Measurements from ENCODE around the gene MC1R. TPM values are rescaled to one million over a fixed set of nuclear protein-coding genes. Genes with fewer than 3 reads are reported as not detected.

The MC1R gene
- total and polyA plus RNA-seq, 2 of the 8 experiments (the other 6 are each of a cell fraction or from before 2014, with no cell fraction given): 2.2 to 2.9 TPM

- no peak overlapping the region for H2BK12ac ChIP-seq (ENCODE audit: low read depth, low read length)
- no peak overlapping the region for H2AK5ac ChIP-seq (ENCODE audit: low read depth, low read length)
- no peak overlapping the region for H3K23ac ChIP-seq (ENCODE audit: insufficient read length)
- no peak overlapping the region for H3K4me2 ChIP-seq (ENCODE audit: insufficient read depth in 1 of 2, low read depth in 2 of 2, low read length in 2 of 2)
- no peak overlapping the region for H3K9ac ChIP-seq (replicated peaks in 1 of 4; ENCODE audit: extremely low read depth in 1 of 4, low read depth in 3 of 4, low read length in 3 of 4)
- no peaks in the 10 kb centered on the region for H3K4me1 ChIP-seq (replicated peaks in 1 of 4; ENCODE audit: control insufficient read depth in 3 of 4, insufficient read depth in 4 of 4, low read length in 3 of 4)
- peaks cover 1 to 5% of the 10 kb centered on the region in 2 experiments; a peak in 1 of 4 replicates for H3K9me3 ChIP-seq (ENCODE audit: insufficient read depth in 2 of 2, low read depth in 1 of 2, low read length in 1 of 2)
- no peak overlapping the region for H3K14ac ChIP-seq (ENCODE audit: insufficient read length)
- no peaks in the 10 kb centered on the region for H3K23me2 ChIP-seq (ENCODE audit: low read depth, low read length)
- DNase-seq (ENCODE audit: low read depth in 1 of 2, low spot score in 2 of 2): no peak
- H3K27ac ChIP-seq (ENCODE audit: low read depth, low read length): no peak overlapping the region
- H2BK20ac ChIP-seq (ENCODE audit: low read length): no peak overlapping the region
- H3K79me1 ChIP-seq (ENCODE audit: low read depth, low read length): peaks cover 6% of the 10 kb centered on the region
- H4K91ac ChIP-seq (replicated peaks; ENCODE audit: insufficient read length, low read length): no peak overlapping the region
- POLR2A ChIA-PET (ENCODE audit: partially characterized antibody): interaction anchor here (0.6 to 1.4 kb wide), 3 partner anchors 10 to 67 kb away, joined by 3 read pairs; no protein-coding TSS in a partner anchor
- peaks cover 11 to 34% (median 22%) of the 10 kb centered on the region in 4 experiments for H3K36me3 ChIP-seq (ENCODE audit: control insufficient read depth in 2 of 4, insufficient read depth in 4 of 4, low read length in 3 of 4)
- H4K5ac ChIP-seq (ENCODE audit: insufficient read length, low read depth, low read length): no peak overlapping the region
- WGBS, 2 experiments (ENCODE audit: extremely low coverage in 1 of 2, insufficient coverage in 1 of 2, insufficient read length in 1 of 2, insufficient replicate concordance in 2 of 2, low coverage in 1 of 2, low lambda C conversion rate in 2 of 2, missing lambda C conversion rate in 1 of 2): 91% methylated on average over 18 of the region's 18 CpGs; no CpG with 5 or more reads in 1 of the 2 experiments
- no peak overlapping the region for H3K56ac ChIP-seq (replicated peaks; ENCODE audit: insufficient read length, low read depth, low read length)
- CTCF ChIA-PET (ENCODE audit: partially characterized antibody): interaction anchor here (0.6 to 1.3 kb wide), 3 partner anchors 20 to 45 kb away, joined by 3 to 6 read pairs (median 6); no protein-coding TSS in a partner anchor
- no peaks in the 10 kb centered on the region for H3K27me3 ChIP-seq (replicated peaks in 1 of 4; ENCODE audit: control insufficient read depth in 3 of 4, extremely low read depth in 1 of 4, insufficient read depth in 3 of 4, low read length in 3 of 4)
- no peak overlapping the region for H3K4ac ChIP-seq (replicated peaks; ENCODE audit: insufficient read length, low read depth, low read length)
- H3K79me2 ChIP-seq (ENCODE audit: control insufficient read depth in 1 of 2, insufficient read depth in 2 of 2, low read length in 2 of 2): peaks cover 3 to 35% of the 10 kb centered on the region in 2 experiments
- TF ChIP-seq USF2 (IDR thresholded peaks at IDR 0.05; ENCODE audit: low read length): no peak
- no peak for TF ChIP-seq POLR2A (IDR thresholded peaks at IDR 0.05; ENCODE audit: control extremely low read depth in 1 of 2, low read depth in 2 of 2, low read length in 2 of 2)
- no peak for TF ChIP-seq JUND (IDR thresholded peaks at IDR 0.05; ENCODE audit: low read length)
- no peak for TF ChIP-seq KDM5A (IDR thresholded peaks at IDR 0.05; ENCODE audit: low read length)
- TF ChIP-seq CTCF (IDR thresholded peaks at IDR 0.05; ENCODE audit: control extremely low read depth in 1 of 3, insufficient read depth in 1 of 3, low read depth in 1 of 3, low read length in 3 of 3): no peak
- H4K8ac ChIP-seq (ENCODE audit: extremely low read depth, insufficient read depth, low read length): no peak overlapping the region; the same call in 1 of the 2 replicates
- H3K18ac ChIP-seq (ENCODE audit: extremely low read depth, low read length): no peak overlapping the region
- no peak for FAIRE-seq
- no peak overlapping the region for H2BK120ac ChIP-seq (replicated peaks; ENCODE audit: low read depth, low read length)
- H3K4me3 ChIP-seq (ENCODE audit: extremely low read depth in 1 of 4, insufficient read depth in 2 of 4, low read depth in 3 of 4, low read length in 4 of 4): no peak overlapping the region
- peaks cover 0 to 14% of the 10 kb centered on the region in 2 experiments for H4K20me1 ChIP-seq (replicated peaks in 1 of 2; ENCODE audit: control insufficient read depth in 1 of 2, insufficient read depth in 2 of 2, low read length in 2 of 2)
- no peak overlapping the region for H2BK5ac ChIP-seq (ENCODE audit: low read depth, low read length)
- no peak overlapping the region for H2BK15ac ChIP-seq (ENCODE audit: low read length)
- H2AFZ ChIP-seq (ENCODE audit: low read length): no peak overlapping the region
These were observed 37.9 kb upstream of the MC1R start for GRCh38 chr16:89880477-89881367.
